ENCODE measurements around the gene ZDHHC9. TPM values are rescaled to one million over a fixed set of nuclear protein-coding genes. Genes with fewer than 3 reads are reported as not detected.

ZDHHC9 gene
- total RNA-seq, 1 experiment from 2014 or later = 60.8 TPM

- Mint-ChIP-seq H3K4me1 (ENCODE audit: low read depth, unreplicated experiment) (no peaks in the 10 kb centered on the region), H3K27me3 (ENCODE audit: unreplicated experiment) (peaks cover 4% of the 10 kb centered on the region), H3K9me3 (ENCODE audit: low read depth, unreplicated experiment) (no peaks in the 10 kb centered on the region), H3K27ac (ENCODE audit: unreplicated experiment) (no peak overlapping the region), H3K4me3 (ENCODE audit: low read depth, unreplicated experiment) (no peak overlapping the region), H3K36me3 (ENCODE audit: insufficient read depth, unreplicated experiment) (no peaks in the 10 kb centered on the region)
- CTCF ChIA-PET = interaction anchor here (0.7 kb wide), 1 partner anchor 25 kb away, joined by 3 read pairs; no protein-coding TSS in a partner anchor
- intact Hi-C loops (cut with micrococcal nuclease; ENCODE audit: unreplicated experiment) = no loop called here
- TF ChIP-seq CTCF (IDR thresholded peaks at IDR 0.05; ENCODE audit: unreplicated experiment) = no peak
- no peak for DNase-seq
- no TSS peak for BruUV-seq (replicated peaks)
Observed at GRCh38 chrX:129788527-129788926, 55.2 kb downstream of the ZDHHC9 start.

GRCh38 chrX:129787336-129788055 is 56.2 kb downstream of the ZDHHC9 start:
- Mint-ChIP-seq H3K27me3 (ENCODE audit: unreplicated experiment) (peaks cover 14% of the 10 kb centered on the region), H3K4me1 (ENCODE audit: low read depth, unreplicated experiment) (no peaks in the 10 kb centered on the region), H3K36me3 (ENCODE audit: insufficient read depth, unreplicated experiment) (no peaks in the 10 kb centered on the region), H3K27ac (ENCODE audit: unreplicated experiment) (no peak overlapping the region), H3K9me3 (ENCODE audit: low read depth, unreplicated experiment) (no peaks in the 10 kb centered on the region), H3K4me3 (ENCODE audit: low read depth, unreplicated experiment) (no peak overlapping the region)
- CTCF ChIA-PET = no interaction called here
- no peak for TF ChIP-seq CTCF (IDR thresholded peaks at IDR 0.05; ENCODE audit: unreplicated experiment)
- no peak for DNase-seq
- BruUV-seq (replicated peaks) = no TSS peak
- intact Hi-C loops (cut with micrococcal nuclease; ENCODE audit: unreplicated experiment) = no loop called here

GRCh38 chrX:129786210-129786651 is 57.5 kb downstream of the ZDHHC9 start:
- Mint-ChIP-seq H3K27me3 (ENCODE audit: unreplicated experiment) (peaks cover 16% of the 10 kb centered on the region), H3K4me1 (ENCODE audit: low read depth, unreplicated experiment) (no peaks in the 10 kb centered on the region), H3K9me3 (ENCODE audit: low read depth, unreplicated experiment) (no peaks in the 10 kb centered on the region), H3K27ac (ENCODE audit: unreplicated experiment) (no peak overlapping the region), H3K4me3 (ENCODE audit: low read depth, unreplicated experiment) (no peak overlapping the region), H3K36me3 (ENCODE audit: insufficient read depth, unreplicated experiment) (no peaks in the 10 kb centered on the region)
- DNase-seq = no peak
- no TSS peak for BruUV-seq (replicated peaks)
- intact Hi-C loops (cut with micrococcal nuclease; ENCODE audit: unreplicated experiment) = no loop called here
- no peak for TF ChIP-seq CTCF (IDR thresholded peaks at IDR 0.05; ENCODE audit: unreplicated experiment)
- CTCF ChIA-PET = no interaction called here

GRCh38 chrX:129785160-129785947 is 58.3 kb downstream of the ZDHHC9 start:
- Mint-ChIP-seq H3K36me3 (ENCODE audit: insufficient read depth, unreplicated experiment) (no peaks in the 10 kb centered on the region), H3K27me3 (ENCODE audit: unreplicated experiment) (peaks cover 16% of the 10 kb centered on the region), H3K9me3 (ENCODE audit: low read depth, unreplicated experiment) (no peaks in the 10 kb centered on the region), H3K4me1 (ENCODE audit: low read depth, unreplicated experiment) (no peaks in the 10 kb centered on the region), H3K4me3 (ENCODE audit: low read depth, unreplicated experiment) (no peak overlapping the region), H3K27ac (ENCODE audit: unreplicated experiment) (no peak overlapping the region)
- CTCF ChIA-PET = no interaction called here
- no TSS peak for BruUV-seq (replicated peaks)
- intact Hi-C loops (cut with micrococcal nuclease; ENCODE audit: unreplicated experiment) = no loop called here
- DNase-seq = no peak
- TF ChIP-seq CTCF (IDR thresholded peaks at IDR 0.05; ENCODE audit: unreplicated experiment) = no peak

All from Calu3 (cell line).